HG02885 (cell line): ENCODE measurements around the gene LUZP2.

ENCODE experiments used
- ATAC-seq: cut with Tn5 transposase; IDR thresholded peaks from one replicate; pipeline ENCODE4 v1.9.1; 2021; ENCODE audit warnings: mild to moderate bottlenecking; ENCODE audit not compliant: unreplicated experiment, poor library complexity

The LUZP2 gene

GRCh38 chr11:24697522-24698111 is 200.8 kb downstream of the LUZP2 start:
- no peak for ATAC-seq

DNA sequence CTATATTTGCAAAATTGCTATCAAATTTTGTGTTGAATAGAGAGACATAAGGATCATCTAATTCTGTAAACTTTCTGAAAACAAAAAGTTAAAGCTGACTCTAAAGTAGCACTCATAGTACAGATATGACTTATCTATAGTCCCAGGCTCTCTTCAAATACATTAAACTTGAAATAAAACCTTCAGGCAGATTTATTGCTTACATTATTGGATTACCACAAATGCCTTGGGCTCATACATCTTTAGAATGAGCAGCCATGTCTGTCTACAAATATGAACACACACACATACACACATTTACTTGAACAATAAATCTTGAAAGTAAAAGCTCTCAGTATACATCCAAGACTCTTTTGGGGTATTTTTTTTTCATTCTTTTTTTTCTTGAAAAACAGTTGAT is 207.9 kb downstream of the LUZP2 start:
- ATAC-seq: no peak

GRCh38 chr11:24705474-24705873 is 208.6 kb downstream of the LUZP2 start:
- no peak for ATAC-seq

- ATAC-seq: no peak
Measured at GRCh38 chr11:24708616-24709015, 211.8 kb downstream of the LUZP2 start.

DNA sequence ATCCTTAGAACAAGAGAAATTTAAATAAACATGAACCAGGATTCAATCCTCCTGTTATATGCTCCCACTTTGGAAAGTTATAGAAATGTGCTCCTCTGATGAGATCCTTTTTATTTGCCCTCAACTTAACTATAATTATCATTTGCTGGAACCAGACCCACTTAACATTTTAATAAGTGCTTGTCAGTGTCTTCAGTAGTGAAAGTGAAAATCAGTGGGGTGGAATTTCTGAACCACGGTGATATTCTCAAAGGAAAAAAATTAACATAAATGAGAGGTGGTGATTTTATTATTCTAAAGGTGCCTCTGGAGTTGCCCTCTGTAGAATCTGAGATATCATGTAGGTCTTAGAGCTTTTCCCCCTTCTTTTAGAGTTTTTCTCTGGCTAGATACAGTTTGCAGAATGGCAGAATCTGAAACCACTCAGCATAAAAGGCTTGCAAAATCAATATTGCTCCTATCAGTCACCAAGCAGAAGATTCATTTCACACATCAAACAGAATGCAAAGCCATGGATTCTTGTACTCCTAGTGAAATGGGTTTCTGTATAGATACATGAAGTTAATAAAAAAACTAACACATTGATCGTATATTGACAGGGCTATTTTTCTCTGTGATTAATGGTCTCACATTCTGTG is 213.2 kb downstream of the LUZP2 start:
- no peak for ATAC-seq

GRCh38 chr11:24714601-24715000 is 217.7 kb downstream of the LUZP2 start:
- ATAC-seq: no peak

GRCh38 chr11:24716403-24716802 is 219.6 kb downstream of the LUZP2 start:
- ATAC-seq: no peak

DNA sequence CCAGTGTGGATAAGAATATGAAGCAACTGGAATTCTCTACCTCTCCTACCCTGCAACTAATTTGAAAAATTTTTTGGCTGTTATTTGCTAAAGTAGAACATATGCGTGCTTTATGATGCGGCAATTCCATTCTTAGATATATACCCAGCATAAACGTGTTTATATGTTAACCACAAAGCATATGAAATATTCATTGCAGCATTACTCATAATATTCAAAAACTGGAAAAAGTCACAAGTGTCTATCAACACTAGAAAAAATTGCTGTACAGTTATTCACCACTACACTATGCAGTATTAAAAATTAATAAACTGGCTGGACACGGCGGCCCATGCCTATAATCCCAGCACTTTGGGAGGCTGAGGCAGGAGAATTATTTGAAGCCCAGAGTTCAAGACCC is 226.4 kb downstream of the LUZP2 start:
- no peak for ATAC-seq

DNA sequence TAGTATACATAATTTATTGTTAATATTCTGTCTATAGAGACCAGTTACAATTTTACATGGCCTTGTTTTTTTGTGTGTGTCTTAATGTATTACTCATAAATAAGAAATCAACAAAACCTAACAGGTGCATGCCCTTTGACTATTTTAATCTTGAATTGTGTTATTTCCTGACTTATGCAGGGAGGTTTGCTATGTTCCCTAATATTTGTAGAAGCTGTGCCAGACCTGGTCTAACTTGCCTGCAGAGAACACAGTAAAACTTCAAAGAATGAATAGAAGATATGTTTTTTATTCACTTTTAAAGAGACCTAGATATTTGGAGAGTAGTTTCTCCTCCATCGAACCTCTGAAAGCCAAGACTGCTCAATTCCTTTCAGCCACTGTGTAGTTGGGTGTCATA is 234.7 kb downstream of the LUZP2 start:
- no peak for ATAC-seq

GRCh38 chr11:24734742-24735237 is 237.9 kb downstream of the LUZP2 start:
- no peak for ATAC-seq

DNA sequence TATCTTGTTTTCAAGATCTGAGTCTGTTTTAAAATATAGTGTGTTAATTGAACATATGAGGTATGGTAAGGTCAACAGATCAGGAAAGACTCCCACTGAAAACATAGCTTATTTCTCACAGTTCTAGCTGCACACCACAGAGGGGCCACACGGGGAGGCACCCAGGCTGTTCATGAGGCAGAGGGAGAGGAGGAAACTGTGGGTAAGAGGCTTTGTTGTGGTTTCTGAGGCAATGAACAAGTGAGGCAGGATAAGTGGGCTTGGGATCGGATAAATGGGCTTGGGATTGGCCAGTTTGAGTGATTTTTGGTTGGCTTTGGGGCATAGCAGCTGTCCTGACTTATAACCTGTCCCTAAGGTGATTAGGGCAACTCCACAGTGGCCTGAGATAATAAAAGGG is 242.1 kb downstream of the LUZP2 start:
- ATAC-seq: no peak

DNA sequence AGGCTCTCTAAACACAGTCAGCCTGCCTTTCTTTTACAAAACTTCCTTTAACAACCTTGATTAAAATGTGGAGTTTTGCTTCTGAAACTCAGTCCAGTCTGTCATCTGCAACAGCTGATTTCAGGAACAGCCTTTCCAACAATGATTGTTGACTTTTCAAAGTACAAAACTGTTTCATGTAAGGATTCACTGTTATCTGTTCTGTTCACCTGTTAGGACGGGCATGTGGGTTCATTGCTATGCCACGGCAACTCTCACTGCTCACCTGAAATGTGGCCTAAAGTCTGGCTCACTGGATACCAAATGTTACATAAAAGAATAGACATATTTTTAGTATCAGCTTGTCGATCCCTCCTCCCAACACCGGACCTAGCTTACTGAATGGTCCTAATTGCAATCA is 242.8 kb downstream of the LUZP2 start:
- ATAC-seq: no peak

GRCh38 chr11:24747275-24748251 is 250.7 kb downstream of the LUZP2 start:
- ATAC-seq: no peak

- ATAC-seq: no peak
Measured at GRCh38 chr11:24748261-24748660, 251.4 kb downstream of the LUZP2 start.

- ATAC-seq: no peak
Measured at GRCh38 chr11:24754406-24754805, 257.6 kb downstream of the LUZP2 start.

DNA sequence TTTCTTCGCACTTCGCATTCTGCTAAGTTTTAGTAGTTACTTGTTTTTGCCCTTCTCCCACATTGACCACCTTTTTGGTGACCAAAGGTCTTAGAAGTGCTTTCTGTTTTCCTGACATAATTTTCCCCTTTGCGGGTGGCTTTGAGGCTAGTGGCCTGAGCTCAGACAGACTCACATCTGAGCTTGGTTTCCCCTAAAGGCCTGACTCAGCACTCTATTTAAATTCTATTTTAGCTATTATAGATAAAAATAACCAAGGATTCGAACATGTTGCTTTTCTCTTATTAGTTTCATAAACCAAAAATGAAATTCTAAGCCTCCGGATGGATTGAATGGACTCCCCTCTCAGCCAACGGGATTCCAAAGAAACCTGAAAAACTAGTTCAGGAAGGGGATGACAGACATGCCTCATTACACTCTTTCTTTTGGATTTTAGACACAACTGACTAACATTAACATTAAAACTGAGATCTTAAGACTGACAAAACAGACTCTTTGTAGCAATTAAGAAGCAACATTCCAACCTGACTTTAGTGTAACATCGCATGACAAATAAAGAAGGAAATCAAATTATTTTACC is 258.5 kb downstream of the LUZP2 start:
- no peak for ATAC-seq

DNA sequence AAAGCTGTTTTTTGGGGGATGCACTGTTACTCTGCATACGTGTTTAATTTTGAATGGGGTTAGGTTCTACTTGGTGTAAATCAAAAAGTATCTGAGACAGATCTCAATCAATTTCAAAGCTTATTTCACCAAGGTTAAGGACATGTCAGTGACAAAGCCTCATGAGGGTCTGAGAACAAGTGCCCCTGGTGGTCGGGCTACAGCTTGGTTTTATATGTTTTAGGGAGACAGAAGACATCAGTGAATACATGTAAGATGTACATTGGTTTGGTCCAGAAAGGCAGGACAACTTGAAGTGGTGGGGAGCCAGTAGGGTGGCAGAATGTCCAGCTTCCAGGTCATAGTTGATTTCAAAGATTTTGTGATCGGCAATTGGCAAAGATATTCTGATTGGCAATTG is 262.9 kb downstream of the LUZP2 start:
- ATAC-seq: no peak

DNA sequence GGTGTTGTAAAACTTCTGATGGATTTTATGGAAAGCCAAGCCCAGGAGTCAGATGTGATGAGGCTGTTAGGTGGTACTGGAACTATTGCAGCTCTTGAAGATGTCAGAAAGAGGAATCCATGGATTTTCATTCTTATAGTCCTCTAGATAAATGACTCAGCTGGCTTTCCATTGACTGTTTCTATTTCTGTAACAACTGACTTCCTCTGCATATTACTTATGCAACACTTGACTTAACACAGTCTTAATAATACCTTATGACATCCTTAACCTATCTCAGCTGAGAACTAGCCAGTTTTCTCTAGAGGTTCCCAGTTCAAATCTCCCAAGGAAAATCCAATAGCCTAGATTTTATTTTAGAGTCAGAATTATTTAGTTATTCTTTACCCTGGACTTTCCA is 263.8 kb downstream of the LUZP2 start:
- ATAC-seq: no peak

DNA sequence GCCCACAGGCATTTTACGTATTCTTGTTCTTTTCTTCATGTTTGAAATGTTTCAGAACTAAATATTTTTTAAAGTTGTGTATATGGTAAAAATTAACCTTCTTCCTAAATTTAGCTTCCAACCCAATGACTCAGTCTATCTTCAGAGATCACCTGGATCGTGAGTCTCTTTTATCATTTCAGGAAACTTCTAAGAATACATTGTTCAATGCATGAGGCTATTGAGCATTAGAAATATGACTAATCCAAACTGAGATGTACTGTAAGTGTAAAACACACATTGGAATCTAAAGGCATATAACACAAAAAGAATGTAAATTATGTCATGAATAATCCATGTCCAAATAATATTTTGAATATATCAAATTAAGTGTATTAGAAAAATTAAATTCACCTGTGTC is 265.2 kb downstream of the LUZP2 start:
- no peak for ATAC-seq

- ATAC-seq: no peak
Measured at GRCh38 chr11:24767411-24767810, 270.6 kb downstream of the LUZP2 start.

GRCh38 chr11:24773322-24773721 is 276.5 kb downstream of the LUZP2 start:
- no peak for ATAC-seq
